Spleen (tissue), 11 donors: ENCODE data around the gene ATP9A. TPM values are rescaled to one million over a fixed set of nuclear protein-coding genes. Genes with fewer than 3 reads are reported as not detected.

ENCODE experiments used
- DNase-seq: peaks from one replicate; pipeline ENCODE4 v3.0.0-alpha.2; 2020
- H3K27ac ChIP-seq, 8 donors: fragments of 200-600 bp; sonication (generic) in 7 of 8; 1 replicate in 4 of 8; 2 replicates in 4 of 8; pipeline versions ENCODE4 v1.5.0 to v1.8.0; 2016 to 2021; ENCODE audit warnings: inconsistent platforms in 4 of 8, mild to moderate bottlenecking in 4 of 8, moderate library complexity in 1 of 8
- H3K27me3 ChIP-seq, 7 donors: fragments of 200-600 bp; sonication (generic) in 6 of 7; replicated peaks in 1 of 7; 1 replicate in 4 of 7; 2 replicates in 3 of 7; pipeline versions ENCODE4 v1.5.0 to v1.8.0; 2016 to 2021; ENCODE audit warnings: inconsistent platforms in 3 of 7, mild to moderate bottlenecking in 1 of 7
- H3K36me3 ChIP-seq, 6 donors: fragments of 200-600 bp; sonication (generic) in 5 of 6; 1 replicate in 4 of 6; 2 replicates in 2 of 6; pipeline versions ENCODE4 v1.5.0 to v1.8.0; 2016 to 2021; ENCODE audit warnings: inconsistent platforms in 2 of 6
- H3K4me1 ChIP-seq, 6 donors: fragments of 200-600 bp; sonication (generic) in 5 of 6; 1 replicate in 3 of 6; 2 replicates in 3 of 6; pipeline versions ENCODE4 v1.5.0 to v1.8.0; 2016 to 2021; ENCODE audit warnings: inconsistent platforms in 3 of 6
- H3K4me3 ChIP-seq, 8 donors: fragments of 200-600 bp; sonication (generic) in 7 of 8; 1 replicate in 4 of 8; 2 replicates in 4 of 8; pipeline versions ENCODE4 v1.5.0 to v1.8.0; 2016 to 2021; ENCODE audit warnings: inconsistent platforms in 4 of 8, mild to moderate bottlenecking in 4 of 8, moderate library complexity in 2 of 8
- H3K9me3 ChIP-seq, 8 donors: fragments of 200-600 bp; sonication (generic) in 7 of 8; 1 replicate in 4 of 8; 2 replicates in 4 of 8; pipeline versions ENCODE4 v1.5.0 to v1.8.0; 2016 to 2021; ENCODE audit warnings: inconsistent platforms in 4 of 8
- CTCF ChIP-seq, 11 experiments: fragments of 200-600 bp in 7 of 11; fragments of 450-650 bp in 4 of 11; sonication (generic) in 4 of 11; IDR thresholded peaks in 8 of 11; conservative IDR thresholded peaks in 3 of 11; 1 replicate in 7 of 11; 2 replicates in 4 of 11; pipeline versions ENCODE4 v1.4.0 to v1.8.0; 2016 to 2021; ENCODE audit warnings: antibody characterized with exemption in 11 of 11, inconsistent platforms in 4 of 11, mild to moderate bottlenecking in 1 of 11
- POLR2A ChIP-seq, 3 donors: fragments of 450-650 bp; IDR thresholded peaks; one replicate each; pipeline ENCODE4 v1.5.1; 2017; ENCODE audit warnings: antibody characterized with exemption in 3 of 3, mild to moderate bottlenecking in 1 of 3
- POLR2AphosphoS5 ChIP-seq, 3 donors: sonication (generic); formaldehyde crosslinking; IDR thresholded peaks; one replicate each; pipeline ENCODE4 v1.5.1; 2017; ENCODE audit warnings: antibody characterized with exemption in 3 of 3
- WGBS, 5 donors: extraction: QIAGEN DNeasy Blood & Tissue Kit in 3 of 5; methylation state at CpG; one replicate each; pipeline versions ENCODE4 v1.1.5 to v1.1.7; 2013 to 2018; 5-methylcytosine and 5-hydroxymethylcytosine counted together
- intact Hi-C: fragments of 100-400 bp; cut with DNase I; formaldehyde crosslinking; loops from one replicate; pipeline ENCODE4 v1.15.0; 2023; ENCODE audit warnings: low total_unique reads
- polyA plus RNA-seq, 3 donors: library from polyadenylated mRNA; stranded (reverse); fragments of 200-250 nt; gene quantifications; one replicate each; pipeline ENCODE4 v1.2.1, GENCODE V29; 2013
- total RNA-seq, 7 donors: library from RNA; depleted of rRNA in 3 of 7; stranded (reverse); fragments of >200 nt in 3 of 7; fragmentation: NEBNext Ultra II Directional in 4 of 7; extraction: Animal tissue kit (Norgen Biotek cat#: 25700) in 4 of 7; gene quantifications; one replicate each; pipeline versions ENCODE4 v1.1.0 to v1.2.1, GENCODE V29; 2016 to 2021
- donor health status: healthy with polysubstance abuse.
- donor health status: DM: no; HTN: no; CAD: no; lungs with moderate emphysema.
- donor health status: DM: no; HTN: no; CAD: no.
- donor health status: Bipolar disorder and iron deficiency.
- donor health status: healthy.
- donor health status: DM: no; HTN: no; CAD: no.
- donor health status: DM: yes; HTN: yes; CAD: no.

ATP9A gene
- total and polyA plus RNA-seq, 10 donors = 0.37 to 11.5 (median 7.6) TPM

- Histone ChIP-seq H3K36me3 (no peaks in the 10 kb centered on the region), H3K27ac (peak overlapping the region in 7 of 8 donors; percentile 15 to 43 (median 38)), H3K27me3 (no peaks in the 10 kb centered on the region), H3K4me1 (peaks cover 0 to 5% (median 0%) of the 10 kb centered on the region in 6 donors), H3K9me3 (no peaks in the 10 kb centered on the region), H3K4me3 (peak overlapping the region in 1 of 8 donors; percentile 1)
- TF ChIP-seq POLR2A (IDR thresholded peaks at IDR 0.05) = no peak
- TF ChIP-seq POLR2AphosphoS5 (IDR thresholded peaks at IDR 0.05) = peak in 1 of 3 donors; percentile 13
- intact Hi-C loops = no loop called here
- no peak for DNase-seq
- 48 to 77% (median 73%) methylated on average over 12 of the region's 12 CpGs for WGBS, 5 donors
These were observed 35.9 kb downstream of the ATP9A start for GRCh38 chr20:51732096-51732791.

DNA sequence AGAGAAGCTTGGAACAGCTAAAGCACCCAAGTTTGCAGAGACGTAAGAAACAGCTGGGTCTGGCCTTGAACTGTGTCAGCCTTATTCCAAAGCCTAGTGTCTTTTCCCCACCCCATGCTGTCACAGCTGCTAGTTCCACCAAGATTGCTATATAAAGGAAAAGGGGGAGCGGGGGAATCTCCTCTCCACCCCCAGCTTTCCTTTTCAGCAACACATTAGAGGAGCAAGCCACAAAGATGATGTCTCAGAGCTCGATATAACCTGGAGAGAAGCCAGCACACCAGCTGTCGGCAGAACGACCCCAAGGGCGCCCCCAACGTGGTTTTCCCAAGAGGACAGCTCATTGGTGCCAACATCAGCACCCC is 36.5 kb downstream of the ATP9A start:
- DNase-seq = no peak
- H3K36me3 ChIP-seq = no peaks in the 10 kb centered on the region
- H3K4me1 ChIP-seq = peaks cover 0 to 5% (median 0%) of the 10 kb centered on the region in 6 donors
- intact Hi-C loops = no loop called here
- peak overlapping the region in 1 of 8 donors; percentile 1 for H3K4me3 ChIP-seq
- peak overlapping the region in 6 of 8 donors; percentile 15 to 43 (median 39) for H3K27ac ChIP-seq
- H3K9me3 ChIP-seq = no peaks in the 10 kb centered on the region
- 16 to 29% (median 22%) methylated on average over 7 of the region's 7 CpGs for WGBS, 5 donors
- TF ChIP-seq CTCF (IDR thresholded peaks at IDR 0.05 in 8 of 11, conservative IDR thresholded peaks at IDR 0.05 in 3 of 11) = no peak
- H3K27me3 ChIP-seq = no peaks in the 10 kb centered on the region

- no peak for DNase-seq
These were observed 38.4 kb downstream of the ATP9A start for GRCh38 chr20:51729771-51730170.

DNA sequence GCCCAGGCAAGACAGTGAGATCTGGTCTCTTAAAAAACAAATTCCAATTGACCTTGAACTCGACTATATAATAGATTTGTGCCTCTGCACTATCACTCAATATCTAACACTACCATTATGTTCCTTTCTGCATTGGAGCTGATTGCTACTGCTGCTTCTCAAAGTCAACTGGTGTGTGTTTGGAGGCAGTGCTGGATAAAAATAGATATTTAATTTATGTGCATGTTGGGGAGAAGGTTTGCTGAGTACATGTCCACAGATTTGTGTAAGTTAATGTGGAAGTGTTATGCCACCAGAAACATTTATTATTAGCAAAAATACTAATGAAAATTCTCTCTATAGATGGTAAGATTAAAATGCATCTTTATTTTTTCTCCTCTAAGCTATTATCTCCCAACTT is 39.5 kb downstream of the ATP9A start:
- no peak for DNase-seq
- peaks cover 0 to 13% (median 0%) of the 10 kb centered on the region in 6 donors for H3K36me3 ChIP-seq
- H3K4me1 ChIP-seq = peaks cover 0 to 5% (median 0%) of the 10 kb centered on the region in 6 donors
- intact Hi-C loops = no loop called here
- H3K27me3 ChIP-seq = no peaks in the 10 kb centered on the region
- WGBS, 5 donors = 23 to 63% (median 52%) methylated on average over 1 of the region's 1 CpG
- no peaks in the 10 kb centered on the region for H3K9me3 ChIP-seq
- no peak overlapping the region for H3K4me3 ChIP-seq
- H3K27ac ChIP-seq = no peak overlapping the region
- TF ChIP-seq CTCF (IDR thresholded peaks at IDR 0.05 in 8 of 11, conservative IDR thresholded peaks at IDR 0.05 in 3 of 11) = no peak
- TF ChIP-seq POLR2A (IDR thresholded peaks at IDR 0.05) = no peak
- no peak for TF ChIP-seq POLR2AphosphoS5 (IDR thresholded peaks at IDR 0.05)

More at GRCh38 chr20:51729771-51730170, 38.4 kb downstream of the ATP9A start:
- 78 to 93% (median 87%) methylated on average over 13 of the region's 13 CpGs for WGBS, 5 donors
- intact Hi-C loops = no loop called here
- no peak for TF ChIP-seq CTCF (IDR thresholded peaks at IDR 0.05 in 8 of 11, conservative IDR thresholded peaks at IDR 0.05 in 3 of 11)
- TF ChIP-seq POLR2AphosphoS5 (IDR thresholded peaks at IDR 0.05) = no peak
- TF ChIP-seq POLR2A (IDR thresholded peaks at IDR 0.05) = no peak
- no peak overlapping the region for H3K27ac ChIP-seq
- peaks cover 0 to 8% (median 0%) of the 10 kb centered on the region in 6 donors for H3K36me3 ChIP-seq
- H3K9me3 ChIP-seq = no peaks in the 10 kb centered on the region
- no peaks in the 10 kb centered on the region for H3K27me3 ChIP-seq
- H3K4me1 ChIP-seq = peaks cover 0 to 5% (median 0%) of the 10 kb centered on the region in 6 donors
- H3K4me3 ChIP-seq = no peak overlapping the region
